Stimulated activated CD4-positive, alpha-beta T cell treated with anti-CD3 and anti-CD28 coated beads, Interleukin-2, amount 100 ng/mL, for 48 hours (primary cell): Measurements from ENCODE around the gene ALS2.
A peak's percentile ranks its signal among the peaks of the same experiment; 100 is the strongest.
"Not testable (repeated sequence)": the region's sequence is repeated elsewhere in the genome, so short reads cannot be mapped to it uniquely, and the experiment has no call there.

Source experiments
- DNase-seq, 2 donors: peaks; one replicate each; pipeline ENCODE4 v3.0.0-alpha.2; 2020

Gene ALS2

GRCh38 chr2:201780674-201781493, at the start of gene ALS2:
Gene ALS2 (minus strand): TSS chr2:201780933. CDS start chr2:201768885, 12,048 bp downstream.
- peak; percentile 88 to 92 for DNase-seq

GRCh38 chr2:201828220-201828619, 47.5 kb upstream of the ALS2 start:
- DNase-seq: no peak

DNA sequence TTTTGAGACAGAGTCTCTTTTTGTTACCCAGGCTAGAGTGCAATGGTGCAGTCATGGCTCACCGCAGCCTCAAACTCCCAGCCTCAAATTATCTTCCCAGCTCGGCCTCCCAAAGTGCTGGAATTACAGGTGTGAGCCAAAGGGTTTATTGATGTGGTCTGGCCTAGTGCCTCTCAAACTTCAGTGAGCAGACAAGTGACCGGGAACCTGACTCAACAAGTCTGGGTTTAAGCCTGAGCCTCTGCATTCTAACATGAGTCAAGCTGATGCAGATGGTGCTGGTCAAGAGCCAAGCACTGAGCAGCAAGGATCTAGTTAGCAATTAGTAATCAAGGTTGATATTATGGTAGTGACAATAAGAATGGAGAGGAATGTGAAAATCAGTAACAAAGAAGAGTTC, 46.9 kb upstream of the ALS2 start:
- DNase-seq: no peak

DNA sequence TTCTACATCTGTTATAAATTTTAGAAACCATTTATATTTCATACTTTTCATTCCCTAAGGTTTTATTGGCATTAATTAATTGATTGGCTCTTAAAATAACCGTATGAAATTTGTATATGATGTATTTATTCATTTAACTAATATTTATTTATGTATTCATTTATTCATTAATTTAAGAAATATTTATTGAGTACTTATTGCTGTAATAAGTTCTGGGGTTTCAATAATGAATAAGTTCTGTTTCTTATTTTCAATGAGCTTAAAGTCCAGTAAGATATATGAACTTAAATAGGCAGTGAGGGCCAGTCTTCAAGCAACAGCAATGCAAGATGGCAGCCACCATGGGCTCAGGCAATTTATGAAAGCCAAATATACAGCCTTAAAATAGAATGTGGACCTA, 43.5 kb upstream of the ALS2 start:
- no peak for DNase-seq

GRCh38 chr2:201821080-201821479, 40.3 kb upstream of the ALS2 start:
- DNase-seq: no peak

- DNase-seq: no peak
These were observed 39.8 kb upstream of the ALS2 start for GRCh38 chr2:201820383-201821007.

- DNase-seq: no peak
These were observed 36.2 kb upstream of the ALS2 start for GRCh38 chr2:201816657-201817575.

DNA sequence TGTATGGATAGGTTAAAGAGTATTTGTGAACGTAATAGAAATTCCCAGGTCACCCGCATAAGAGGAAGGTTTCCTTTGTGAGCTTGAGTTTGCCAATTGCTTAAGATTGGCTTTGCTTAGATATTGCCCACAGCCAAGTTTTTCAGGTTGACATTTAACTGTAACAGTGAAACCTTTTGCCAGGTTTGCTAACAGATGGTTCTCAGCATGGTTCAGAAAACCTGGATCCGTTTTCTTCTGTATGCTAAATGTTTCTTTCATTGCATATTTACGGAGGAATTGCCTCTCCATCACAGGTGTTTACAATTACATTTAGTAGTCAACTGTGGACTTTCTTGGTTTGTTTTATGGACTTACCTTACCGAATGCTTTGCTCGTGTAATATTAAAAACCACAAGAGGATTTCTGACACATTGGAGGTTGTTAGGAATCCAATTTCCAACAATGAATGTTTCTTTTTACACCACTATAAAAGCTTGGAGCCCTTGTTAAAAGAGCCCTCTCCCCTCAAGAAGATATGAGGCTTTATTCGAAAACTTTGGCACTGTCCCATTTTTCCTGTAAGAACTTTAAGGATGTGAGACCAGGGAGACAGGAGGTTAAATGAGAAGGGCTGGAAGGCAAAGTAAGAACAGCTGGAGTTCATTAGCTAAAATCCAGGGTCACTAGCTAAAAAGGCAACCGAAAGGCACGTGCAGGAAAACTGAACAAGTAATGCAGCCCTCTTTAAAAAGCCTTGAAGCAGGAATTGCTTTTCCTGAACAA, 33.4 kb upstream of the ALS2 start:
- DNase-seq: no peak

DNA sequence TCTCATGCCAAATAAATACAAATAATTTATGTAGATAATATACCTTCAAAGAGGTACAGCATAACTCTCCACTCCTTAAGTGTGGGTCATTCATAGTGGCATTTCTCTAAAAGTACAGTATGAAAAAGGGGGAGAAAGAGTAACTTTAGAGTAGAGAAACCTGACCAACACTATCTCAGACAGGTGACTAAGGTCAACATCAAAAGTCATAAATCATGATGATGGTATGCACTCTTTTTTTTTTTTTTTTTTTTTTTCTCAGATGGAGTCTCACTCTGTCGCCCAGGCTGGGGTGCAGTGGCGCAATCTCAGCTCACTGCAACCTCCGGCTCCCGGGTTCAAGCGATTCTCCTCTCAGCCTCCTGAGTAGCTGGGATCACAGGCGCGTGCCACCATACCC, 29.9 kb upstream of the ALS2 start:
- not testable (repeated sequence) for DNase-seq

DNA sequence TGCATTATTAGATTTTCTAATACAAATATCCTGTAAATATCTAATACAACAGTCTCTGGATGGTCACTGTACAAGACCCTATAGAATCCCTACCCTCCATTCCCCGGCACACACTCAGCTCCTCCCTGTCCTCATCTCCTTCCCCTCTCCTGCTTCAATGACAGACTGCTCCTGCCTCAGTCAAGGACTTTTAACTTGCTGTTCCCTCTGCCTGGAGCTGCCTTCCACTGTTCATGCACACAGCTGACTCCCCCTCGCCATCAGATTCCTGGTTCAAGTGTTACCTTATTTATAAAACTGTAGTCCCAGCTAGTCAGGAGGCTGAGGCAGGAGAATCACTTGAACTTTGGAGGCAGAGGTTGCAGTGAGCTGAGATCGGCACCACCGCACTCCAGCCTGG, 28.9 kb upstream of the ALS2 start:
- DNase-seq: no peak

DNA sequence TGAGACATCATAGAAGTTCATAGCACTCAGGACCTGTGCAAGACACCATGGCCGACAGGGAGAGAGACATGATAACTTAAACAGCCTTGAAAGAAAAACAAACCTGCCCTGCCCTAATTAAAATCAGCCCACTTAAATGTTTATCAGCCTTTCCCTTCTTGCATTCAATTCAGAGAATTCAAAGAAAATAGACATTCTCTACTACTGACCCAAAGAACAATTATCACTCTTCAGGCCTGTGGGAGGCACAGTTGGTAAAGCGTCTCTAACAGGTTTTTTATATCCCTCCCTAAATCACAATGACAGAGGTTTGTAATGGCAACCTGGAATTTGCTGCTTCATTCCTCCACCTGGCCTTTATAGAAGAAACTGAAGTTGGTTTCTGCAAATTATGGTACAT, 27.3 kb upstream of the ALS2 start:
- no peak for DNase-seq

- DNase-seq: no peak
These were observed 26.8 kb upstream of the ALS2 start for GRCh38 chr2:201807452-201807999.

GRCh38 chr2:201806442-201807170, 25.9 kb upstream of the ALS2 start, which contains the start of gene CDK15:
Gene CDK15 (plus strand): TSS chr2:201806537. CDS start chr2:201806665, 128 bp downstream.
- no peak for DNase-seq

- DNase-seq: not testable (repeated sequence)
These were observed 18.2 kb upstream of the ALS2 start for GRCh38 chr2:201798914-201799285.

GRCh38 chr2:201798252-201798913, 17.6 kb upstream of the ALS2 start:
- no peak for DNase-seq

GRCh38 chr2:201797175-201797840, 16.6 kb upstream of the ALS2 start:
- DNase-seq: no peak

DNA sequence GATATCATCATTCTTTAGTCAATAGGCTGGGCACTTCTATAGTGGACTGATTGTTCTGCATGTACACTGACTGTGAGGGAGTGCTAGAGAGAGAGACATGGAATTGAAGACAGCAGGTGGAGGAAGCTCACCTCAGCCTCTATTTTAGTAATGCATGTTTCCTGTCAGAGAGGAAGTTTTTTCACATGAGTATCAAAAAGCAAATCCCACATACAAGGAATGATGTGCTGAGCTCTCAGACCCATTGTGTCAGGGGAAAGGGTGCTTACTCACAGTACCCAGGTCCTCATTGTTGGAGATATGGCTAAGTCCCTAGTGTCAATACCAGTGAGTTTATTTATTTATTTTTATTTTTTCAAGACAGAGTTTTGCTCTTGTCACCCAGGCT, 15.7 kb upstream of the ALS2 start:
- no peak for DNase-seq

DNA sequence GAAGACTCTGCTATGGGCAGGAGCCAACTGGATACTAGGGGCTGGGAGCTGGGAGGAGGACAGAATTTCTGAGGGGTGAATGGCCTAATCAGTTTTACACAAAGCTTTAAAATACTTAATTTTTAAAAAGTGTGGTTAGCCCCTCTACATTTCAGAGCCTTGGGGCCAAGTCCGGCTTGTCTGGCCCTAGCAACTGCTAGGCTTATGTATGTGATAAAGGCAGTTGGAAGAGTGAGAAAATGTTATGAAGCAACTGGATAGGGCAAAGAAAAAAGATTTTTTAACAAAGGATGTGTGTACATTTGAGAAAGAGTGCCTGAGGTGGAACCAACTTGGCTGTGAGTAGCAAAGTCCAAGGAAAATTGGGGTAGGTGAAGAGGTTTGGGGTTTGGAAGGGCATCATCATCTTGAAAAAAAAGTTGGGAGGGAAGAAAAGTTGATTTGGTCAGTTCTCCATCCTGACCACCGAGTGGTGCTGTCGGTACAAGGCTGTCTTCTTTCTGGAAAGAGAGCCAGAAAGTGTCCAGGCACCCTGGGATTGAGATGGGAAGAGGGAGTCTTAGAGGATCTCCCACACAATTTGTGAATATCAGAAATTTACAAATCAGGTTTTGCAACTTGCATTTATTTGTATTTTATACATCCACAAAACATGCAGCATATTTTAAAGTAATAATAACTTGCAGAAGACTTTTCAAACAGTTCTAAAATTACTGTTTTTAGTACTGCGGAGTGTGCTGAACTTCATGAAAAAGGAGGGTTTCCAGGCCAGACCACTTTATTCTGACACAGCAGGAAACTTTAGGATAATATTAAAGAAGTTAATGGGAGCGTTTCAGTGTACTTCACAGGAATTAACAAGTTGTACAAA, 15.1 kb upstream of the ALS2 start:
- DNase-seq: no peak

GRCh38 chr2:201794294-201794693, 13.6 kb upstream of the ALS2 start:
- no peak for DNase-seq
